Skeletal muscle satellite cell (primary cell): Measurements from ENCODE around the gene SLC9A3. TPM values are rescaled to one million over a fixed set of nuclear protein-coding genes. Genes with fewer than 3 reads are reported as not detected.

Experiments used
- H3K27me3 ChIP-seq: 2 replicates; pipeline ENCODE4 v1.7.0; 2013; ENCODE audit warnings: low read length; ENCODE audit not compliant: control insufficient read depth, insufficient read depth
- H3K36me3 ChIP-seq: 2 replicates; pipeline ENCODE4 v1.7.0; 2013; ENCODE audit warnings: mild to moderate bottlenecking, control low read depth, low read length; ENCODE audit not compliant: insufficient read depth
- H3K4me1 ChIP-seq: 2 replicates; pipeline ENCODE4 v1.7.0; 2013; ENCODE audit warnings: low read length; ENCODE audit not compliant: control insufficient read depth, insufficient read depth
- H3K4me2 ChIP-seq: 2 replicates; pipeline ENCODE4 v1.7.0; 2013; ENCODE audit warnings: mild to moderate bottlenecking, low read length
- H3K4me3 ChIP-seq: 2 replicates; pipeline ENCODE4 v1.7.0; 2013; ENCODE audit warnings: low read length
- H3K9ac ChIP-seq: 2 replicates; pipeline ENCODE4 v1.7.0; 2013; ENCODE audit warnings: mild to moderate bottlenecking, low read depth, low read length, moderate library complexity
- H3K9me3 ChIP-seq: replicated peaks from 2 replicates; pipeline ENCODE4 v1.7.0; 2013; ENCODE audit warnings: mild to moderate bottlenecking, control low read depth, low read length
- small RNA-seq: library from RNA; depleted of rRNA; stranded (forward); fragments of <200 nt; gene quantifications from one replicate; pipeline ENCODE3, GENCODE V24; 2012

The SLC9A3 gene

GRCh38 chr5:422323-423232 lies 101.7 kb downstream of the SLC9A3 start:
- no peaks in the 10 kb centered on the region for H3K27me3 ChIP-seq
- H3K9ac ChIP-seq, result no peak overlapping the region
- H3K4me3 ChIP-seq, result no peak overlapping the region
- no peak overlapping the region for H3K4me2 ChIP-seq
- H3K36me3 ChIP-seq, result peaks cover 35% of the 10 kb centered on the region
- H3K4me1 ChIP-seq, result peaks cover 26% of the 10 kb centered on the region
- H3K9me3 ChIP-seq, result no peaks in the 10 kb centered on the region

- H3K4me1 ChIP-seq, result peaks cover 26% of the 10 kb centered on the region
- H3K36me3 ChIP-seq, result peaks cover 32% of the 10 kb centered on the region
- no peaks in the 10 kb centered on the region for H3K27me3 ChIP-seq
- no peaks in the 10 kb centered on the region for H3K9me3 ChIP-seq
- H3K4me2 ChIP-seq, result no peak overlapping the region
- H3K4me3 ChIP-seq, result no peak overlapping the region
- no peak overlapping the region for H3K9ac ChIP-seq
Measured at GRCh38 chr5:421901-422300, 102.3 kb downstream of the SLC9A3 start.

GRCh38 chr5:421287-421880 lies 102.9 kb downstream of the SLC9A3 start:
- H3K4me2 ChIP-seq, result no peak overlapping the region
- H3K36me3 ChIP-seq, result peaks cover 32% of the 10 kb centered on the region
- peaks cover 26% of the 10 kb centered on the region for H3K4me1 ChIP-seq
- H3K4me3 ChIP-seq, result no peak overlapping the region
- no peaks in the 10 kb centered on the region for H3K27me3 ChIP-seq
- H3K9ac ChIP-seq, result no peak overlapping the region
- H3K9me3 ChIP-seq, result no peaks in the 10 kb centered on the region

GRCh38 chr5:420632-421286 lies 103.5 kb downstream of the SLC9A3 start:
- peaks cover 32% of the 10 kb centered on the region for H3K36me3 ChIP-seq
- peaks cover 31% of the 10 kb centered on the region for H3K4me1 ChIP-seq

More at GRCh38 chr5:420632-421286, 103.5 kb downstream of the SLC9A3 start:
- no peaks in the 10 kb centered on the region for H3K9me3 ChIP-seq
- H3K4me2 ChIP-seq, result no peak overlapping the region
- no peak overlapping the region for H3K9ac ChIP-seq
- H3K27me3 ChIP-seq, result no peaks in the 10 kb centered on the region
- no peak overlapping the region for H3K4me3 ChIP-seq

Small RNA genes within 50 kb of the gene (small RNA-seq; reads per million reads assigned to genes)
- gene MIR4456, result not detected
